CD14-positive monocyte (primary cell): Measurements from ENCODE around the gene DTX1. TPM values are rescaled to one million over a fixed set of nuclear protein-coding genes. Genes with fewer than 3 reads are reported as not detected.
"Not testable (repeated sequence)": the region's sequence is repeated elsewhere in the genome, so short reads cannot be mapped to it uniquely, and the experiment has no call there.

Experiments
- DNase-seq, 3 donors: peaks; one replicate each; pipeline ENCODE4 v3.0.0-alpha.2; 2011 to 2022
- H2AFZ ChIP-seq: 2 replicates; pipeline ENCODE4 v1.6.0; 2012; ENCODE audit warnings: mild to moderate bottlenecking, low read depth, low read length, inconsistent platforms; ENCODE audit not compliant: insufficient read depth, poor library complexity, severe bottlenecking
- H3K27ac ChIP-seq, 2 donors: 1 replicate in 1 of 2; 2 replicates in 1 of 2; pipeline ENCODE4 v1.5.1; 2012 to 2013; ENCODE audit warnings: low read length in 2 of 2, control low read depth in 1 of 2, inconsistent platforms in 1 of 2, low read depth in 1 of 2, mild to moderate bottlenecking in 1 of 2
- H3K27me3 ChIP-seq, 2 donors: one replicate each; pipeline versions ENCODE4 v1.6.0 to v1.6.1; 2011 to 2013; ENCODE audit warnings: low read length in 2 of 2; ENCODE audit not compliant: control insufficient read depth in 2 of 2, insufficient read depth in 2 of 2
- H3K36me3 ChIP-seq, 2 donors: replicated peaks in 1 of 2; 1 replicate in 1 of 2; 2 replicates in 1 of 2; pipeline versions ENCODE4 v1.5.1 to v1.6.1; 2012 to 2013; ENCODE audit warnings: low read length in 2 of 2, control low read depth in 1 of 2, inconsistent platforms in 1 of 2, mild to moderate bottlenecking in 1 of 2; ENCODE audit not compliant: insufficient read depth in 2 of 2, control insufficient read depth in 1 of 2
- H3K4me1 ChIP-seq, 2 donors: 1 replicate in 1 of 2; 2 replicates in 1 of 2; pipeline versions ENCODE4 v1.5.1 to v1.6.1; 2012 to 2013; ENCODE audit warnings: low read length in 2 of 2, control low read depth in 1 of 2, inconsistent platforms in 1 of 2, mild to moderate bottlenecking in 1 of 2, moderate library complexity in 1 of 2; ENCODE audit not compliant: insufficient read depth in 2 of 2, control insufficient read depth in 1 of 2
- H3K4me2 ChIP-seq: replicated peaks from 2 replicates; pipeline ENCODE3; 2012; ENCODE audit warnings: low read length, moderate library complexity, mild to moderate bottlenecking; ENCODE audit not compliant: poor library complexity, severe bottlenecking; ENCODE audit errors: extremely low read depth
- H3K4me3 ChIP-seq, 3 experiments: fragments of 200-600 bp in 1 of 3; sonication (generic) in 1 of 3; replicated peaks in 1 of 3; 1 replicate in 2 of 3; 2 replicates in 1 of 3; pipeline ENCODE4 v1.5.1; 2011 to 2013; ENCODE audit warnings: low read length in 3 of 3, mild to moderate bottlenecking in 3 of 3, control low read depth in 2 of 3, low read depth in 2 of 3, inconsistent platforms in 1 of 3, moderate library complexity in 1 of 3
- H3K79me2 ChIP-seq: 2 replicates; pipeline ENCODE4 v1.6.0; 2012; ENCODE audit warnings: mild to moderate bottlenecking, control low read depth, inconsistent platforms, low read length, moderate library complexity; ENCODE audit not compliant: insufficient read depth
- H3K9ac ChIP-seq: 2 replicates; pipeline ENCODE4 v1.6.0; 2017; ENCODE audit warnings: low read length, mild to moderate bottlenecking; ENCODE audit not compliant: insufficient read depth, poor library complexity, severe bottlenecking
- H3K9me3 ChIP-seq, 2 donors: replicated peaks in 1 of 2; 1 replicate in 1 of 2; 2 replicates in 1 of 2; pipeline versions ENCODE4 v1.5.1 to v1.6.1; 2012 to 2013; ENCODE audit warnings: low read length in 2 of 2, control low read depth in 1 of 2; ENCODE audit not compliant: control insufficient read depth in 1 of 2, insufficient read depth in 1 of 2
- H4K20me1 ChIP-seq: 2 replicates; pipeline ENCODE4 v1.6.0; 2012; ENCODE audit warnings: mild to moderate bottlenecking, low read length, control low read depth, moderate library complexity; ENCODE audit not compliant: insufficient read depth
- H3K27ac Mint-ChIP-seq, 7 donors: one replicate each; pipeline ENCODE4 v1.8.0; 2020; ENCODE audit warnings: mild to moderate bottlenecking in 7 of 7, mixed read lengths in 7 of 7, moderate library complexity in 6 of 7, inconsistent platforms in 2 of 7
- H3K27me3 Mint-ChIP-seq, 3 donors: one replicate each; pipeline ENCODE4 v1.8.0; 2021 to 2022; ENCODE audit warnings: low read depth in 3 of 3, mild to moderate bottlenecking in 3 of 3, mixed read lengths in 3 of 3, moderate library complexity in 3 of 3, inconsistent platforms in 1 of 3
- H3K36me3 Mint-ChIP-seq, 2 donors: one replicate each; pipeline ENCODE4 v1.8.0; 2020; ENCODE audit warnings: mixed read lengths in 2 of 2, inconsistent platforms in 1 of 2, mild to moderate bottlenecking in 1 of 2
- H3K4me1 Mint-ChIP-seq: one replicate; pipeline ENCODE4 v1.8.0; 2020; ENCODE audit warnings: mild to moderate bottlenecking, mixed read lengths
- H3K4me3 Mint-ChIP-seq, 2 donors: one replicate each; pipeline ENCODE4 v1.8.0; 2020; ENCODE audit warnings: mild to moderate bottlenecking in 2 of 2, mixed read lengths in 2 of 2, moderate library complexity in 1 of 2
- H3K9me3 Mint-ChIP-seq, 7 donors: one replicate each; pipeline ENCODE4 v1.8.0; 2020 to 2022; ENCODE audit warnings: mixed read lengths in 7 of 7, mild to moderate bottlenecking in 6 of 7, moderate library complexity in 6 of 7, inconsistent platforms in 2 of 7
- CTCF ChIP-seq: fragments of 200-600 bp; IDR thresholded peaks from one replicate; pipeline ENCODE4 v1.8.0; 2022; ENCODE audit warnings: antibody characterized with exemption, mild to moderate bottlenecking
- WGBS: methylation state at CpG from one replicate; pipeline ENCODE4 v1.1.5; 2013; ENCODE audit warnings: missing lambda C conversion rate; ENCODE audit not compliant: insufficient coverage; 5-methylcytosine and 5-hydroxymethylcytosine counted together
- intact Hi-C, 2 donors: fragments of 100-400 bp; cut with micrococcal nuclease; formaldehyde crosslinking; loops; one replicate each; pipeline versions ENCODE4 v1.15.0 to v1.15.1; 2023
- polyA plus RNA-seq, 3 donors: library from polyadenylated mRNA; depleted of rRNA in 1 of 3; unstranded in 2 of 3; stranded (reverse) in 1 of 3; fragments of 300-500 nt in 2 of 3; fragments of >200 nt in 1 of 3; fragmentation: Illumina TruSeq in 2 of 3; gene quantifications; 1 replicate in 2 of 3; 2 replicates in 1 of 3; pipeline ENCODE4 v1.2.3, GENCODE V29; 2012 to 2021

Gene DTX1
- polyA plus RNA-seq, 3 donors, result 0.04 TPM; not detected in 1

GRCh38 chr12:113140706-113141105 is 84.2 kb downstream of the DTX1 start:
- H3K9me3 ChIP-seq, result no peaks in the 10 kb centered on the region
- H3K27ac ChIP-seq, result no peak overlapping the region
- 100% methylated on average over 2 of the region's 7 CpGs for WGBS
- DNase-seq, result no peak
- H4K20me1 ChIP-seq, result no peaks in the 10 kb centered on the region
- no peak overlapping the region for H3K4me2 ChIP-seq
- intact Hi-C loops, result no loop called here
- no peak overlapping the region for H3K4me3 ChIP-seq
- Mint-ChIP-seq H3K4me3 (no peak overlapping the region), H3K27me3 (peaks cover 13 to 19% (median 15%) of the 10 kb centered on the region in 3 donors), H3K4me1 (peaks cover 38% of the 10 kb centered on the region), H3K27ac (no peak overlapping the region), H3K9me3 (peaks cover 0 to 4% (median 0%) of the 10 kb centered on the region in 7 donors), H3K36me3 (no peaks in the 10 kb centered on the region)
- H3K27me3 ChIP-seq, result peaks cover 0 to 13% of the 10 kb centered on the region in 2 donors
- H3K9ac ChIP-seq, result no peak overlapping the region
- H3K79me2 ChIP-seq, result no peaks in the 10 kb centered on the region
- no peak for TF ChIP-seq CTCF
- H2AFZ ChIP-seq, result no peak overlapping the region
- peaks cover 37 to 42% of the 10 kb centered on the region in 2 donors for H3K4me1 ChIP-seq
- H3K36me3 ChIP-seq, result no peaks in the 10 kb centered on the region

GRCh38 chr12:113141716-113142115 is 85.2 kb downstream of the DTX1 start:
- intact Hi-C loops, H3K36me3 ChIP-seq, DNase-seq, H4K20me1 ChIP-seq, H3K27me3 ChIP-seq, H3K9me3 ChIP-seq, H3K9me3 Mint-ChIP-seq, H3K79me2 ChIP-seq, H3K27me3 Mint-ChIP-seq, H3K36me3 Mint-ChIP-seq, H3K4me3 ChIP-seq: not testable (repeated sequence)
- Histone ChIP-seq H2AFZ (peak overlapping the region; percentile 74), H3K27ac (peak overlapping the region; percentile 97 to 99), H3K4me1 (peaks cover 32 to 40% of the 10 kb centered on the region in 2 donors), H3K9ac (peak overlapping the region; percentile 85), H3K4me2 (peak overlapping the region; percentile 50)
- Mint-ChIP-seq H3K4me1 (peaks cover 36% of the 10 kb centered on the region), H3K4me3 (peak overlapping the region in 1 of 2 donors; percentile 45), H3K27ac (peak overlapping the region; percentile 96 to 99 (median 98))
- WGBS, result 100% methylated on average over 1 of the region's 3 CpGs
